GM12865 (cell line): ENCODE data around the gene ALKBH7.
"Not testable (repeated sequence)": the region's sequence is repeated elsewhere in the genome, so short reads cannot be mapped to it uniquely, and the experiment has no call there.

ENCODE experiments used
- DNase-seq: peaks from one replicate; pipeline ENCODE4 v3.0.0; 2010; ENCODE audit warnings: low read depth
- H3K4me3 ChIP-seq: 2 replicates; pipeline ENCODE4 v1.5.1; 2011; ENCODE audit warnings: mild to moderate bottlenecking, low read depth, low read length, control low read depth
- CTCF ChIP-seq: IDR thresholded peaks from 2 replicates; pipeline ENCODE4 v1.5.1; 2011; ENCODE audit warnings: low read length, control low read depth, low read depth, inconsistent platforms; ENCODE audit not compliant: insufficient read depth; ENCODE audit errors: missing control alignments

The ALKBH7 gene

DNA sequence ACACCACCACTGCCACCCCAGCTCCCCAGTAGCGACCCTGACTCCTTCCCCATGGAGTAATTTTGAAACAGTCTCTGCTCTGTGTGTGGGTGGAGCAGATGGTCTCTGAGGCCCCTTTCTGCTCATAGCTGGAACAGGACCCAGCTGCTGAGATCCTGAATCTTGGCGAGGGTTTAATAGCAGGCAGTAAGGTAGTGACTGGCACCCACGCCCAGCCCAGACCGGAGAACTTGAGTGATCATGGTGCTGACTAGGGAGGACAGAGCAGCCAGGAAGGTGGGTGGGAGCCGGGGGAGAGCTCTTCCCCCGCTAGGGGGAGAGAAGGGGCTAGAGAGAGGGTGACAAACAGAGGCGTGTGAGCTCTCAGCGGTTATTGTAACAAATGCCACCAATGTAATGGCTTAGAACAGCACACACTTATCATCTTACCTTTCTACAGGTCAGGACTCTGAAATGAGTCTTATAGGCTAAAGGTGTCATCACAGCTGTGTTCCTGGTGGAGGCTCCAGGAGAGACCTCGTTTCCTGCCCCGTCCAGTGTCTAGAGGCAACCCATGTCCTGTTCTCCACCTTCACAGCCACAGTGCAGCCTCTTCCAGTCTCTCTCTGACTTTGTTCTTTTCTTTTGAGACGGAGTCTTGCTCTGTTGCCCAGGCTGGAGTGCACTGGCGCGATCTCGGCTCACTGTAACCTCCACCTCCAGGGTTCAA is 31.9 kb upstream of the ALKBH7 start:
- TF ChIP-seq CTCF: no peak
- H3K4me3 ChIP-seq: no peak overlapping the region
- peak; percentile 13 for DNase-seq

DNA sequence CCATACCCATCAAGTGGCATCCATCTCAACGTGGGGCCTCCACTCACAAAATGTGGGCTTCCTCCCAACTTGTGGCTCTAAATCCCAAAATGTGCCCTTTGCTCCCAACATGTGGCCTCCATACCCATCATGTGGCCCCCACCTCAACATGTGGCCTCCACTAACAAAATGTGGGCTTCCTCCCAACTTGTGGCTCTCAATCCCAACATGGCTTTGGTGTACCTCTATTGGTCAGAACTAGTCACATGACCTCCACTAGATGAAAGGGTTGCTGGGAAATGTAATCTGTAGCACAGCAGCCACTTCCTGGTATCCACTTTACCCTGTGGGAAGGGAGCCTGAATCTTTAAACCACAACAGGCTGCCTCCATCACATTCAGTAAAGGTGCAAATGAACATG is 29.1 kb upstream of the ALKBH7 start:
- no peak overlapping the region for H3K4me3 ChIP-seq
- DNase-seq: no peak
- TF ChIP-seq CTCF: no peak

GRCh38 chr19:6349271-6349670 is 23.3 kb upstream of the ALKBH7 start:
- H3K4me3 ChIP-seq, DNase-seq: not testable (repeated sequence)

- no peak for DNase-seq
- TF ChIP-seq CTCF: no peak
- H3K4me3 ChIP-seq: no peak overlapping the region
Measured at GRCh38 chr19:6350688-6351087, 21.9 kb upstream of the ALKBH7 start.

DNA sequence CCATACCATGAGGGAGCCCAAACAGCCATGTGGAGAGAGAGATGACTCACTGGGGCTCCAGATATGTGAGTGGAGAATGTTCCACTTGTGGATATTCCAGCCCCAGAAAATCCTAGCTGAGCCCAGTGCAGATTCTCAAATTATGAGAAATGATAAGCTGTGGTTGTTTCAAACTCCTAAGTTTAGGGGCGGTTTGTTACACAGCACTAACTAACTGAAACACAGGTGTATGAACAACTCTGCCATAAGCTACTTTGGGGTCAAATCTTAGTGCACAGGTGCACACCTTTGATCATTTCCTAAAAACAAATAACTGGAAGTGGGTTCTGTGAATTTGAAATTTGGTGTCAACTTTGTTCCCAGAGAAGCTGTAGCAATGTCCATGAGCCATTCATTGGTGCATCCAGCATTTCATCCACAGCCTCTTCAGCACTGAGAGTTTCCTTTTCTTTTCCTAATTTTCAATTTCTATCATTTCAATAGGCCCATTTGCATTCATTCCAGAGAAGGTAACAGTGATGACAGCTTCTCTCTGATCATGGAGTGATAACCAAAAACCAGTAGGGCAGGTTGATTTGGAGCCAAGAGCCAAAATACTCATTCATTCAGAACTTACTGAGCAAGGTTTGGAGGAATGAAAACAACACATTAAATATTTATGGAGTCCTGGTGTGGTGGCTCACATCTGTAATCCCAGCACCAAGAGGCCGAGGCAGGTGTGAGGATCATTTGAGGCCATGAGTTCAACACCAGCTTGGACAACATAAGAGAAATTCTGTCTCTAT is 20.0 kb upstream of the ALKBH7 start:
- no peak overlapping the region for H3K4me3 ChIP-seq
- TF ChIP-seq CTCF: no peak
- DNase-seq: no peak

GRCh38 chr19:6354098-6354674 is 18.4 kb upstream of the ALKBH7 start:
- no peak for TF ChIP-seq CTCF
- H3K4me3 ChIP-seq: no peak overlapping the region
- DNase-seq: no peak

DNA sequence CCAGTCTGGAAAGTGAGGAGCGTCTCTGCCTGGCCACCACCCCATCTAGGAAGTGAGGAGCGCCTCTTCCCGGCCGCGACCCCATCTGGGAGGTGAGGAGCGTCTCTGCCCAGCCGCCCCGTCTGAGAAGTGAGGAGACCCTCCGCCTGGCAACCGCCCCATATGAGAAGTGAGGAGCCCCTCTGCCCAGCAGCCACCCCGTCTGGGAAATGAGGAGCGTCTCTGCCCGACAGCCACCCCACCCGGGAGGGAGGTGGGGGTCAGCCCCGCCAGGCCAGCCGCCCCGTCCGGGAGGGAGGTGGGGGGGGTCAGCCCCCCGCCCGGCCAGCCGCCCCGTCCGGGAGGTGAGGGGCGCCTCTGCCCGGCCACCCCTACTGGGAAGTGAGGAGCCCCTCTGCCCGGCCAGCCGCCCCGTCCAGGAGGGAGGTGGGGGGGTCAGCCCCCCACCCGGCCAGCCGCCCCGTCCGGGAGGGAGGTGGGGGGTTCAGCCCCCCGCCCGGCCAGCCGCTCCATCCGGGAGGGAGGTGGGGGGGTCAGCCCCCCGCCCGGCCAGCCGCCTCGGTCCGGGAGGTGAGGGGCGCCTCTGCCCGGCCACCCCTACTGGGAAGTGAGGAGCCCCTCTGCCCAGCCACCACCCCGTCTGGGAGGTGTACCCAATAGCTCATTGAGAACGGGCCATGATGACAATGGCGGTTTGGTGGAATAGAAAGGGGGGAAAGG is 17.1 kb upstream of the ALKBH7 start:
- not testable (repeated sequence) for DNase-seq

More for the DNA sequence above, 17.1 kb upstream of the ALKBH7 start:
- H3K4me3 ChIP-seq: not testable (repeated sequence)
